GM23338 (cell line): ENCODE data around the gene DAZAP1.

ENCODE experiments used
- CREB1 ChIP-seq: fragments of 250-450 bp; sonication (Bioruptor Pico); IDR thresholded peaks from 2 replicates; pipeline ENCODE4 v1.5.0; 2020; ENCODE audit warnings: low read depth, mild to moderate bottlenecking, moderate library complexity
- POLR2AphosphoS5 ChIP-seq: IDR thresholded peaks from 2 replicates; pipeline ENCODE4 v1.6.1; 2016; ENCODE audit warnings: antibody characterized with exemption, low read depth
- TF ChIP-seq, protein P1 (sequence below), 2 experiments: fragments of 200-600 bp in 1 of 2; sonication (generic) in 1 of 2; conservative IDR thresholded peaks; 2 replicates each; pipeline versions ENCODE4 v1.5.1 to v1.6.1; 2016 to 2017; ENCODE audit warnings: antibody characterized with exemption in 2 of 2, low read depth in 2 of 2, mild to moderate bottlenecking in 2 of 2, moderate library complexity in 1 of 2

DNA sequence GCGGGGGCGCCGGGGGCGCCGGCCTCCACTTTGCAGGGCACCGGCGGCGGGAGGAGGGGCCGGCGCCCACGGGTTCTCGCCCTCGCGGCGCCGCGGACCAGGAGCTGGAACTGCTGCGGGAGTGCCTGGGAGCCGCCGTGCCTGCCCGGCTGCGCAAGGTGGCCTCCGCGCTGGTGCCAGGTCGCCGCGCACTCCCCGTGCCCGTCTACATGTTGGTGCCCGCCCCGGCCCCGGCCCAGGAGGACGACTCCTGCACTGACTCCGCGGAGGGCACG lies 59.8 kb downstream of the DAZAP1 start:
- TF ChIP-seq, protein P1, sequence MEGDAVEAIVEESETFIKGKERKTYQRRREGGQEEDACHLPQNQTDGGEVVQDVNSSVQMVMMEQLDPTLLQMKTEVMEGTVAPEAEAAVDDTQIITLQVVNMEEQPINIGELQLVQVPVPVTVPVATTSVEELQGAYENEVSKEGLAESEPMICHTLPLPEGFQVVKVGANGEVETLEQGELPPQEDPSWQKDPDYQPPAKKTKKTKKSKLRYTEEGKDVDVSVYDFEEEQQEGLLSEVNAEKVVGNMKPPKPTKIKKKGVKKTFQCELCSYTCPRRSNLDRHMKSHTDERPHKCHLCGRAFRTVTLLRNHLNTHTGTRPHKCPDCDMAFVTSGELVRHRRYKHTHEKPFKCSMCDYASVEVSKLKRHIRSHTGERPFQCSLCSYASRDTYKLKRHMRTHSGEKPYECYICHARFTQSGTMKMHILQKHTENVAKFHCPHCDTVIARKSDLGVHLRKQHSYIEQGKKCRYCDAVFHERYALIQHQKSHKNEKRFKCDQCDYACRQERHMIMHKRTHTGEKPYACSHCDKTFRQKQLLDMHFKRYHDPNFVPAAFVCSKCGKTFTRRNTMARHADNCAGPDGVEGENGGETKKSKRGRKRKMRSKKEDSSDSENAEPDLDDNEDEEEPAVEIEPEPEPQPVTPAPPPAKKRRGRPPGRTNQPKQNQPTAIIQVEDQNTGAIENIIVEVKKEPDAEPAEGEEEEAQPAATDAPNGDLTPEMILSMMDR (conservative IDR thresholded peaks at IDR 0.05; ENCODE audit: low read depth in 2 of 2): no peak
- no peak; the same call in 1 of the 2 replicates for TF ChIP-seq POLR2AphosphoS5
- no peak for TF ChIP-seq CREB1 (CRISPR knock-in tag)
